HepG2 (cell line): ENCODE results near the gene CTNND2.

Source experiments
- KDM1A ChIP-seq: IDR thresholded peaks from 2 replicates; pipeline ENCODE4 v1.6.1; 2016; ENCODE audit warnings: missing compliant biosample characterization
- ZBTB1 ChIP-seq: sonication (generic); formaldehyde crosslinking; IDR thresholded peaks from 2 replicates; pipeline ENCODE4 v1.4.0; 2020; ENCODE audit warnings: missing genetic modification reagents, borderline replicate concordance
- ZBTB33 ChIP-seq: sonication (generic); formaldehyde crosslinking; IDR thresholded peaks from 2 replicates; pipeline ENCODE4 v1.4.0; 2020; ENCODE audit warnings: missing genetic modification reagents
- ZFY ChIP-seq: sonication (generic); formaldehyde crosslinking; IDR thresholded peaks from 2 replicates; pipeline ENCODE4 v1.4.0; 2020; ENCODE audit warnings: missing genetic modification reagents
- ZNF10 ChIP-seq: sonication (generic); formaldehyde crosslinking; IDR thresholded peaks from 2 replicates; pipeline ENCODE4 v1.4.0; 2020; ENCODE audit warnings: mild to moderate bottlenecking, low read depth, missing genetic modification reagents, borderline replicate concordance
- TF ChIP-seq, protein P1 (sequence below): sonication (generic); formaldehyde crosslinking; IDR thresholded peaks from 2 replicates; pipeline ENCODE4 v1.5.0; 2020; ENCODE audit warnings: missing genetic modification reagents, mild to moderate bottlenecking, borderline replicate concordance
- TF ChIP-seq, protein P2 (sequence below): sonication (generic); formaldehyde crosslinking; IDR thresholded peaks from 2 replicates; pipeline ENCODE4 v1.4.0; 2020; ENCODE audit warnings: mild to moderate bottlenecking, missing genetic modification reagents
- TF ChIP-seq, protein P3 (sequence below): sonication (generic); formaldehyde crosslinking; IDR thresholded peaks from 2 replicates; pipeline ENCODE4 v1.4.0; 2020; ENCODE audit warnings: missing genetic modification reagents, mild to moderate bottlenecking, borderline replicate concordance

DNA sequence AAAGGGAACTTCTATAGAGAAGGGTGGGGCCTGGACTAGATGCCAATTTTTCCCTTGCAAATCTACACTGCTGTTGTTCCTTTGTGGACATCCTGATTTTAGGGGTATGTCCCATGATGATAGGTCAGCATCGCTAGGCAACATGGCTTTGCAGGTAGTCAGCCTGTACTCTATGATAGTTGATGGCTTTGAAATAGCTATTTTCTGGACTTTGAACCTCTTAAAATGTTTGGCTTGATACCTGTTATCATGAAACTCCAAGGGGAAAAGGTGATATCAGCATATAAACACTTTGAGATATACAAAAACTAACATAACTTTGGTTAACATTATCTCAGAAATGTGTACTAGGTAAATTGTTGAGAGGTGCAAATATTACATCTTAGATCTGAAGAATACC lies 533.2 kb downstream of the CTNND2 start:
- TF ChIP-seq, protein P1, sequence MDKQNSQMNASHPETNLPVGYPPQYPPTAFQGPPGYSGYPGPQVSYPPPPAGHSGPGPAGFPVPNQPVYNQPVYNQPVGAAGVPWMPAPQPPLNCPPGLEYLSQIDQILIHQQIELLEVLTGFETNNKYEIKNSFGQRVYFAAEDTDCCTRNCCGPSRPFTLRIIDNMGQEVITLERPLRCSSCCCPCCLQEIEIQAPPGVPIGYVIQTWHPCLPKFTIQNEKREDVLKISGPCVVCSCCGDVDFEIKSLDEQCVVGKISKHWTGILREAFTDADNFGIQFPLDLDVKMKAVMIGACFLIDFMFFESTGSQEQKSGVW (CRISPR knock-in tag), result no peak
- TF ChIP-seq, protein P2, sequence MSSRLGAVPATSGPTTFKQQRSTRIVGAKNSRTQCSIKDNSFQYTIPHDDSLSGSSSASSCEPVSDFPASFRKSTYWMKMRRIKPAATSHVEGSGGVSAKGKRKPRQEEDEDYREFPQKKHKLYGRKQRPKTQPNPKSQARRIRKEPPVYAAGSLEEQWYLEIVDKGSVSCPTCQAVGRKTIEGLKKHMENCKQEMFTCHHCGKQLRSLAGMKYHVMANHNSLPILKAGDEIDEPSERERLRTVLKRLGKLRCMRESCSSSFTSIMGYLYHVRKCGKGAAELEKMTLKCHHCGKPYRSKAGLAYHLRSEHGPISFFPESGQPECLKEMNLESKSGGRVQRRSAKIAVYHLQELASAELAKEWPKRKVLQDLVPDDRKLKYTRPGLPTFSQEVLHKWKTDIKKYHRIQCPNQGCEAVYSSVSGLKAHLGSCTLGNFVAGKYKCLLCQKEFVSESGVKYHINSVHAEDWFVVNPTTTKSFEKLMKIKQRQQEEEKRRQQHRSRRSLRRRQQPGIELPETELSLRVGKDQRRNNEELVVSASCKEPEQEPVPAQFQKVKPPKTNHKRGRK (CRISPR knock-in tag), result no peak
- TF ChIP-seq ZFY (no peak), ZBTB33 (CRISPR knock-in tag) (no peak), ZBTB1 (CRISPR knock-in tag) (no peak), ZNF10 (CRISPR knock-in tag) (no peak), KDM1A (CRISPR knock-in tag) (no peak)
- TF ChIP-seq, protein P3, sequence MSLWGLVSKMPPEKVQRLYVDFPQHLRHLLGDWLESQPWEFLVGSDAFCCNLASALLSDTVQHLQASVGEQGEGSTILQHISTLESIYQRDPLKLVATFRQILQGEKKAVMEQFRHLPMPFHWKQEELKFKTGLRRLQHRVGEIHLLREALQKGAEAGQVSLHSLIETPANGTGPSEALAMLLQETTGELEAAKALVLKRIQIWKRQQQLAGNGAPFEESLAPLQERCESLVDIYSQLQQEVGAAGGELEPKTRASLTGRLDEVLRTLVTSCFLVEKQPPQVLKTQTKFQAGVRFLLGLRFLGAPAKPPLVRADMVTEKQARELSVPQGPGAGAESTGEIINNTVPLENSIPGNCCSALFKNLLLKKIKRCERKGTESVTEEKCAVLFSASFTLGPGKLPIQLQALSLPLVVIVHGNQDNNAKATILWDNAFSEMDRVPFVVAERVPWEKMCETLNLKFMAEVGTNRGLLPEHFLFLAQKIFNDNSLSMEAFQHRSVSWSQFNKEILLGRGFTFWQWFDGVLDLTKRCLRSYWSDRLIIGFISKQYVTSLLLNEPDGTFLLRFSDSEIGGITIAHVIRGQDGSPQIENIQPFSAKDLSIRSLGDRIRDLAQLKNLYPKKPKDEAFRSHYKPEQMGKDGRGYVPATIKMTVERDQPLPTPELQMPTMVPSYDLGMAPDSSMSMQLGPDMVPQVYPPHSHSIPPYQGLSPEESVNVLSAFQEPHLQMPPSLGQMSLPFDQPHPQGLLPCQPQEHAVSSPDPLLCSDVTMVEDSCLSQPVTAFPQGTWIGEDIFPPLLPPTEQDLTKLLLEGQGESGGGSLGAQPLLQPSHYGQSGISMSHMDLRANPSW (CRISPR knock-in tag), result no peak
